Activated CD8-positive, alpha-beta memory T cell treated with anti-CD3 and anti-CD28 coated beads, Interleukin-2, amount 50 U/mL, for 24 hours (primary cell): ENCODE results near the gene SSUH2.

ENCODE experiments used
- DNase-seq: peaks from one replicate; pipeline ENCODE4 v3.0.0-alpha.2; 2020; ENCODE audit errors: extremely low read depth

Gene SSUH2

GRCh38 chr3:8579943-8580342 is 64.7 kb downstream of the SSUH2 start:
- DNase-seq: no peak

DNA sequence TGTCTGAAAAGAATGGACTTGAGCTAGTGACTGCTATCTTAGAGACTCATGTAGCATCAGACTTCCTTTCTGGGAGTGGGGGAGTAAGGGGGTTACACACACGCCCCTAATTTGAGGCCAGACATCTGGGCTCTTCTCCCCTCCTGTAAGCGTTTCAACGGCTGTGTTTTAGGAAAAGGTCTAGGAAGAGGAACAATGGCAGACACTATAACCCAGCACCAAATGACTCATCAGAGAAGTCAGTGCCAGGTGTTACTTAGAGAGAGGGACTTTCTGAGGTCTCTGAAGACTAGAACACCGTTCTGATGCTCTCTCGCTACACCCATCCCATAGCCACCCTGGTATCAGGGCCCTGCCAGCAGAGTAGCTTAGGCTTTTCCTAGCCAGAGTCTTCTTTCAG is 65.5 kb downstream of the SSUH2 start:
- no peak for DNase-seq

- DNase-seq: no peak
Measured at GRCh38 chr3:8578282-8578681, 66.3 kb downstream of the SSUH2 start.

GRCh38 chr3:8576841-8577571 is 67.6 kb downstream of the SSUH2 start:
- DNase-seq: no peak

DNA sequence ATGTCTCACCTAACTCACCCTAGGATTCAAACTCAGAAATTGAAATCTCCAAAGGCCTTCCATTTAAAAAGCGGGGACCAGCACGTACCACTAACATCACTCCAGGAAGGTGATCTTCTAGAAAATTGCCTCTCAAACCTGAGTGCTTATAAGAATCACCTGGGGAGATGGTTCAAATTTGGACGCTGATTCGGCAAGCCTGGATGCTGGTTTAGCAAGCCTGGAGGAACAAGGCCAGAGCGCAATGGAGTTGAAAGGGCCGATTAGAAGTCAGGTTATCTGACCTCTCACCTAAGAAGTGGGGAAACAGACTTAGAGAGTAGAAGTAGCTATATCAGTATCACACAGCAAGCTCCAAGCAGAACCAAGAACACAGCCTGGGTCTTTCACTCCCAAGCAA is 68.2 kb downstream of the SSUH2 start:
- DNase-seq: no peak

DNA sequence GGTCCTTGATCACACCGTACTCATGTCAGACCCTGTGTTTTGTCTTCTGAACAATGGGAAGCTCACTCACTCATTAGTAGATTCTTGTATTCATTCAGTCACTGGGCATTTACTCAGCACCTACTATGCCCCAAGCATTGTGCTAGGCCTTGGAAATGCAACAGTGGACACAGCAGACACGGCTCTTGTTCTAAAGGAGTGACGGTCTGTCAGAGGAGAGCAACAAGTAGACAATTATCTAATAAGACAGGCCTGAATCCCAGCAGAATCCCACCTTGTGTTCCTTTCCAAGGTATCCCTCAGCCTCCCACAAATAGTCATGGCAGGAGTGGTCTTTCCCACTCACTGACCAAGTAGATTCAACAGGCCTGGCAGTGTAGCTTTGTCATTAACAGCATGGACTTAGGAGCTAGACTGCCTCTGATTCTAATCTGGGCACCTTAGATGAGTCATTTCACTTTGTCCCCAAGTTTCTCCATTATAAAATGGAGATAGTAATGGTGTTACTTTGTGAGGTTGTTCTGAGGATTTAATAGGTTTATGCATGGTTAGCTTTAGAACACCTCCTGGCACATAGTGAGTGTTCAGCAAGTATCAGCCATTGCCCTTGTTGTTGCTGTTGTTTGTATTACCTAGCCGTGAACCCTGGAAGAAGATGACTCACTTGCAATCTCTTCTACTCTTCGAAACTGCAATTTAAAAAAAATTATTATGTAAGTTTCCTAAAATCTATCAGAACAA is 69.1 kb downstream of the SSUH2 start:
- DNase-seq: no peak

- no peak for DNase-seq
Measured at GRCh38 chr3:8574670-8575322, 69.8 kb downstream of the SSUH2 start.

GRCh38 chr3:8574040-8574669 is 70.4 kb downstream of the SSUH2 start:
- no peak for DNase-seq

- DNase-seq: no peak
Measured at GRCh38 chr3:8573342-8573926, 71.2 kb downstream of the SSUH2 start.

GRCh38 chr3:8571256-8571655 is 73.3 kb downstream of the SSUH2 start:
- no peak for DNase-seq
